Measurements from ENCODE around the gene KCNMA1. TPM values are rescaled to one million over a fixed set of nuclear protein-coding genes. Genes with fewer than 3 reads are reported as not detected.
A peak's percentile ranks its signal among the peaks of the same experiment; 100 is the strongest.

KCNMA1 gene
- total RNA-seq, 8 experiments from 2014 or later, result 4.3 to 81.4 (median 17.3) TPM

DNA sequence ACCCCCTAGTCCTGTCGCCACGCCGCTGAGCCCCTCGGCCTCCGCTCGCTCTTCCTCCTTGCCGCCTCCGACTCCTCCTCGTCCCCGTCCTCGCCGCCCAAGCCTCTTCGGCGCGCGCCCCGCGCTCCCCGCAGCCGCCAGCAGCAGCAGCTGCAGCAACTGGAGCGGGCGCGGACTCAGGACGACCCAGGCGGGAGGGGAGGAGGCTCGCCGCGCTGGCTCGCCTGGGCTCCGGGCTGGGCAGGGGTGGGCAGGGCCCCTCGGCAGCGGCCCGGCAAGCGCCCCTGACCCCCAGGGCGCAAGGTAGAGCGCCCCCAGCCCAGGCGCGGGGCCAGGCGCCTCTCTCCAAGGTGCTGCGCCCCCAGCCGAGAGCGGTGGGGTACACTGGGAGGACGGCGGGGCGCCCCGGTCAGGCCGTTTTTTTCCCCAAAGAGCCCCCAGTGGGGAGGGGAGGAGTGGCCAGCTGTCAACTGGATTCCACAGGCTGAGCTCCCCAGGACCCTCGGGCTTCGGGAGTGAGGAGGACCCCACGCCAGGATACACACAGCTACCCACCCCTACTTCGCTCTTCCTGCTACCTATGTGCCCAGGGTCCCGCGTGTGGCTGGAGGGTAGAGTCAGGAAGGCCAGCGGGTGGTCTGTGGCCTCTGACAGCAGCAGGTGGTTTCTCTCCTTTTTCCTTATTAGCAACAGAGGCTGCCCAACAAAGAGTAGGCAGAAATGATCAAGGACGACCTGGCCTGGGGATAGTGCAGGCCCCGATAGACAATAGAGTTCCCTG is 903 bp upstream of the KCNMA1 start:
- peak overlapping the region; percentile 26 to 40 for H3K27ac ChIP-seq
- in situ Hi-C loops (cut with MboI; ENCODE audit: low pct_unique_long_range_greater_than_20kb in 2 of 9, low sequenced_read_pairs in 9 of 9, unreplicated experiment in 9 of 9), result loop anchor here in 7 of 9 experiments (25.0 kb wide), 3 partner anchors 226 to 476 kb away; no protein-coding TSS in a partner anchor
- ATAC-seq (replicated peaks in 6 of 8), result peak; percentile 48 to 74 (median 60)
- peaks cover 21% of the 10 kb centered on the region in 2 donors for H3K4me1 ChIP-seq (replicated peaks in 1 of 2)
- 0 to 60% (median 10%) methylated on average over 1 to 3 of the region's 56 CpGs; no CpG with 5 or more reads in 3 of the 10 experiments for WGBS, 10 experiments
- peak overlapping the region; percentile 50 to 67 (median 56) for H3K4me3 ChIP-seq

DNA sequence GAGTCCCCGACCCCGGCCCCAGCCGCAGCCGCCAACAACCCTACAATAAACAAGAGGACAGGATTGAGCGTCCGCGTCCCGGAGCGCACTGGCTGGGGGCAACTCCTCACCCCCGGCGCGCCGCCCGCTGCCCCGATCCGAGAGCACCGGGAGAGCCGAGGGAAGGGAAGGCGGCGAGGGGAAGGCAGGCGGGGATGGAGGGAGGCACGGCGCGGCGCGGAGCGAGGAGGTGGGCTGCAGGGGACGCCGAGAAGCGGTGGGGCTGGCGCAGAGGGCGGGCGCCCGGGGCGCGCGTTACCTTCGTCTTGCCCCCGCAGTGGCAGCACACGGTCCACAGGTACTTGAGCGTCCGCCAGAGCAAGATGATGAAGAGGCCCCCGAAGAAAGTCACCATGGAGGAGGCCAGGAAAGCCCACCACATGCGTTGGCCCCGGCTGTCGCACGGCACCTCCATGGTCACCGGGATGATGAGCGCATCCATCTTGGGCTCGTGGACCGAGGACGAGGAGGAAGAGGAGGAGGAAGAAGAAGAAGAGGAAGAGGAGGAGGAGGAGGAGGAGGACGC is 559 bp downstream of the KCNMA1 start:
- in situ Hi-C loops (cut with MboI; ENCODE audit: low pct_unique_long_range_greater_than_20kb in 2 of 9, low sequenced_read_pairs in 9 of 9, unreplicated experiment in 9 of 9), result loop anchor here in 7 of 9 experiments (25.0 kb wide), 3 partner anchors 225 to 475 kb away; no protein-coding TSS in a partner anchor
- ATAC-seq (replicated peaks in 6 of 8), result peak in 6 of 8 experiments; percentile 7 to 15 (median 10)
- Histone ChIP-seq H3K4me3 (peak overlapping the region; percentile 50 to 67 (median 56)), H3K4me1 (replicated peaks in 1 of 2) (peaks cover 21% of the 10 kb centered on the region in 2 donors), H3K27ac (peak overlapping the region in 1 of 2 donors; percentile 40)
- WGBS, 10 experiments, result 0% methylated on average over 1 to 6 of the region's 53 CpGs; no CpG with 5 or more reads in 8 of the 10 experiments

DNA sequence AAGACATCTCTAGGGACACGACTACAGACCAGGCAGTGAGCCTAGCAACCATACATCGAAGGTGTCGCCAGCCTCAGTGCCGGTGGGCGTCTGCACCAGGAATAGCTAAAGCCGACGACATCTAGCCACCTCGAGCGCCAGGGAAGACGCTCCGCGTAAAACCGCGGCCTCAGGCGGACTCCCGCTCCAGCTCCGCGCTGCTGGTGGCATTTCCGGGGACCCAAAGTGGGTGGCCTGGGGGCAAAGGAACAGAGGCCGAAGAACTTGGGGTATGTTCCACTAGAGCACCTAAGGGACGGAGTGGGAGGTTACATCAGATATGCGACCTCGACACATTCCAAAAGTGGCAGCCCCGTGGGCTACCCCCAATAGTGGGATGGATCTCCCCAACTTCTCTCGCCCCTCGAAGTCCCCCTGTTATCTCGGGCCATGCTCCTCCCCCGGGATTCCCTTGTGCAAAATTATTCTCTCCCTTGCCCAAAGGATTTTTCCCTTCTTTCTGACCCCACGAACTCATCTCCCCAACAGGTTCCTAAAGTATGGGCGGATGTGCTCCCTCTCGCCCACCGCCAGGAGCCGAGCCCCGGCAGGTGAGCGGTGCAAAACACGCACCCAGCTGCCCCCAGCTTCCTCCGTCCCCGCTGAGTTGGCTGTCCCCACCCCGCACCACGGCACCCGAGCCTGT is 1.2 kb downstream of the KCNMA1 start:
- in situ Hi-C loops (cut with MboI; ENCODE audit: low pct_unique_long_range_greater_than_20kb in 2 of 9, low sequenced_read_pairs in 9 of 9, unreplicated experiment in 9 of 9), result loop anchor here in 7 of 9 experiments (25.0 kb wide), 3 partner anchors 224 to 474 kb away; no protein-coding TSS in a partner anchor
- Histone ChIP-seq H3K4me1 (replicated peaks in 1 of 2) (peaks cover 19 to 21% of the 10 kb centered on the region in 2 donors), H3K4me3 (peak overlapping the region; percentile 50 to 67 (median 56)), H3K27ac (no peak overlapping the region)
- WGBS, 10 experiments, result 0 to 31% (median 9%) methylated on average over 1 to 23 of the region's 41 CpGs; no CpG with 5 or more reads in 3 of the 10 experiments
- ATAC-seq (replicated peaks in 6 of 8), result no peak

GRCh38 chr10:77635402-77636227 is 2.0 kb downstream of the KCNMA1 start:
- Histone ChIP-seq H3K4me3 (peak overlapping the region; percentile 50 to 67 (median 56)), H3K27ac (no peak overlapping the region), H3K4me1 (replicated peaks in 1 of 2) (peaks cover 19 to 21% of the 10 kb centered on the region in 2 donors)
- in situ Hi-C loops (cut with MboI; ENCODE audit: low pct_unique_long_range_greater_than_20kb in 2 of 9, low sequenced_read_pairs in 9 of 9, unreplicated experiment in 9 of 9), result loop anchor here in 7 of 9 experiments (25.0 kb wide), 3 partner anchors 223 to 473 kb away; no protein-coding TSS in a partner anchor
- 0 to 90% (median 31%) methylated on average over 1 to 13 of the region's 13 CpGs for WGBS, 10 experiments
- ATAC-seq (replicated peaks in 6 of 8), result no peak

DNA sequence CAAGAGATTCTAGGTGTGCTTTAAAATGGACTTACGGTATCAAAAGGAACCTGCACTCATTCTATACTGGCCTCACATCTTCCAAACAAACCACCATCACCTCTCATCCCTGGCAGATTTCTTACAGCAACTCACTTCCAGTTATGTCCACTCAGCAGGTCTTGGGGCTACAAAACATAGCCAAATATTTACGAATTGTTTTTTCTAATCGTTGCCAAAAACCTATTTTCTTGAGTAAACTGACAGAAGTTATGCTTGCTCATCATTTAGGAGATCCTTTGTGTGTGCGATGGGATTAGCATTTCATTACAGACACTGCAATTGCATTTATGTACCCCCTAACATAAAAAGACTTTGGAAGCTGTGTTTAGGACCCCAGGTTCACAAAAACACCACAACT is 2.7 kb downstream of the KCNMA1 start:
- WGBS, 10 experiments, result 64 to 90% (median 71%) methylated on average over 2 to 4 of the region's 4 CpGs; no CpG with 5 or more reads in 3 of the 10 experiments
- peak overlapping the region in 4 of 5 donors; percentile 50 to 67 (median 59) for H3K4me3 ChIP-seq
- in situ Hi-C loops (cut with MboI; ENCODE audit: low pct_unique_long_range_greater_than_20kb in 2 of 9, low sequenced_read_pairs in 9 of 9, unreplicated experiment in 9 of 9), result loop anchor here in 7 of 9 experiments (25.0 kb wide), 3 partner anchors 223 to 473 kb away; no protein-coding TSS in a partner anchor
- H3K4me1 ChIP-seq (replicated peaks in 1 of 2), result peaks cover 19 to 21% of the 10 kb centered on the region in 2 donors
- ATAC-seq (replicated peaks in 6 of 8), result no peak
- H3K27ac ChIP-seq, result no peak overlapping the region

DNA sequence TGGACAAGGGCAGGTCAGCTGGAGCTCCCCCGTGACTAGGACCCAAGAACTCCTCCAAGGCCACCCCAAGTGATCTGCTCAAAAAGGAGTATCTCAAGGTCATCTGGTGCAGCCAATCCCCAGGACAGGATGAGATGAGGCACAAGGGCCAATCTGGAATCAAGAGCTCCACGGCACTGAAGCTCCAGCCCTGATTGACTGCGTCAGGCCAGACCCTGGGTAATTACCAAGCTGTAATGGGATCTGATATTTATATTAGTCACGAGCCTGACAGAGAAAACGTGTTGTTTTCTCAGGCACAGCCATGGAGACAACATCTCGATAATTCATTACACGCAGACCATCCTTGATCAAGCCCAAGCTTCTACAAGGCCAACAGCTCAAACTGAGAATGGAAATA is 4.2 kb downstream of the KCNMA1 start:
- 40 to 100% (median 84%) methylated on average over 1 to 5 of the region's 7 CpGs; no CpG with 5 or more reads in 2 of the 10 experiments for WGBS, 10 experiments
- peaks cover 14 to 17% of the 10 kb centered on the region in 2 donors for H3K4me1 ChIP-seq (replicated peaks in 1 of 2)
- H3K4me3 ChIP-seq, result no peak overlapping the region
- no peak overlapping the region for H3K27ac ChIP-seq
- in situ Hi-C loops (cut with MboI; ENCODE audit: low pct_unique_long_range_greater_than_20kb in 2 of 9, low sequenced_read_pairs in 9 of 9, unreplicated experiment in 9 of 9), result loop anchor here in 7 of 9 experiments (25.0 kb wide), 3 partner anchors 221 to 471 kb away; no protein-coding TSS in a partner anchor
- no peak for ATAC-seq (replicated peaks in 6 of 8)

DNA sequence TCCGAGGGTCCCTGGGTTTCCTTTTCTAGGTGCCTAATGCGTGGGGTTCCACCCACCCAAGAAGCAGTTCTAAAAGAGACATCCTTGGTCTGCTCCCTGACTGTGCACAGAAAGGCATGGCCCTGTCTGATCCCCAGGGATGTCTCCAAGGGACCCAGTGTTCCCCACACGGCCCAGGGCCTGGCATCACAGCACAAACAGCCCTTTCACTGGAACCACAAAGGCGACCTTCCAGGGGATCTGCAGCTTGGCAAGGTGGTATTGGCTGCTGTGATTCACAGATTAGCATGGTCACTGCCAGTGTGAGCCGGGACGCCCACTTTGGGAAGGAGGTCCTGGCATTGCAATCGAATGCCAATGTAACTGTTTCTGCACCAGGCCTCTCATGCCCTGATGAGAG is 6.4 kb downstream of the KCNMA1 start:
- no peak overlapping the region for H3K4me3 ChIP-seq
- no peak overlapping the region for H3K27ac ChIP-seq
- H3K4me1 ChIP-seq (replicated peaks in 1 of 2), result peaks cover 11 to 14% of the 10 kb centered on the region in 2 donors
- 39 to 95% (median 80%) methylated on average over 1 to 3 of the region's 7 CpGs; no CpG with 5 or more reads in 5 of the 10 experiments for WGBS, 10 experiments
- no peak for ATAC-seq (replicated peaks in 6 of 8)
- in situ Hi-C loops (cut with MboI; ENCODE audit: low pct_unique_long_range_greater_than_20kb in 2 of 9, low sequenced_read_pairs in 9 of 9, unreplicated experiment in 9 of 9), result loop anchor here in 7 of 9 experiments (25.0 kb wide), 3 partner anchors 219 to 469 kb away; no protein-coding TSS in a partner anchor

GRCh38 chr10:77630507-77630848 is 7.1 kb downstream of the KCNMA1 start:
- H3K4me3 ChIP-seq, result no peak overlapping the region
- in situ Hi-C loops (cut with MboI; ENCODE audit: low pct_unique_long_range_greater_than_20kb in 2 of 9, low sequenced_read_pairs in 9 of 9, unreplicated experiment in 9 of 9), result loop anchor here in 7 of 9 experiments (25.0 kb wide), 3 partner anchors 218 to 468 kb away; no protein-coding TSS in a partner anchor
- WGBS, 10 experiments, result 30 to 100% (median 88%) methylated on average over 1 to 5 of the region's 5 CpGs; no CpG with 5 or more reads in 2 of the 10 experiments
- ATAC-seq (replicated peaks in 6 of 8), result peak in 2 of 8 experiments; percentile 17 to 54
- H3K4me1 ChIP-seq (replicated peaks in 1 of 2), result peaks cover 5 to 8% of the 10 kb centered on the region in 2 donors
- H3K27ac ChIP-seq, result no peak overlapping the region

DNA sequence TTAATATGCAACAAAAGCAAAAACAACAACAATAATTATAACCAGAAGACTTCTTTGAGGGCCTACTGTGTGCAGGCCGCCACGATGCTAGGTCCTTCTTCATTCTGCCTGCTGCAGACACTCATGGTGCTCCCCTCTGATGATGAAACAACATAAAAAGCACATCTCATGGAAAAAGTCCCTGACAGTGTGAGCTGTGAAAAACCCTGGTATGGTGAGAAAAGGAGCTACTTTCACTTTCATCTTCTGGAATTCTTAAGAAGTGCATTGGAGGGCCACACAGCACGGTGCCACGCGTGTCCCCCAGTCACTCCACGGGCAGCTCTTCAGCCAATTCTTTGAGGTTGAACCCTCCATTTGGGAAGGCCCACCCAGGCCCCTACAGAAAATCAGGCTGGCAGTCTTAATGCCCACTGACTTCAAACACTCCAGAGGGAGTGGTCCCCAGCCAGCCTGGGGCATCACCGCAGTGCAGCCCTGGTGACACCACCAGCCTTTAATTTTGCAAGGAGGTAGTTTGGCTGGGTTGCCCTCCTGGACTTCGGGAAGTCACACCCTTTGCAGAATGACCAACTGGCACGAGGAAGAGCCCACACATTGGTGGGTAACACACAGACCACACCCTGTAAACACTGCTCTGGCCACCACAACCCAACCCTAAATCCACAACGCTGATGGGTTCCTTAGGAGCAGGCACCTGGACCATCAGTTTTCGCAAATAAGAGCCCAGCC is 7.7 kb downstream of the KCNMA1 start:
- 0 to 100% (median 62%) methylated on average over 1 to 5 of the region's 11 CpGs; no CpG with 5 or more reads in 2 of the 10 experiments for whole genome bisulfite sequencing, 10 experiments
- H3K4me1 ChIP-seq (replicated peaks in 1 of 2), result peaks cover 0 to 3% of the 10 kb centered on the region in 2 donors
- H3K4me3 ChIP-seq, result no peak overlapping the region
- peak in 2 of 8 experiments; percentile 55 for ATAC-seq (replicated peaks in 6 of 8)
- in situ Hi-C loops (cut with MboI; ENCODE audit: low pct_unique_long_range_greater_than_20kb in 2 of 9, low sequenced_read_pairs in 9 of 9, unreplicated experiment in 9 of 9), result loop anchor here in 7 of 9 experiments (25.0 kb wide), 3 partner anchors 218 to 468 kb away; no protein-coding TSS in a partner anchor
- H3K27ac ChIP-seq, result no peak overlapping the region

GRCh38 chr10:77628906-77629730 is 8.5 kb downstream of the KCNMA1 start:
- no peak overlapping the region for H3K27ac ChIP-seq
- H3K4me1 ChIP-seq (replicated peaks in 1 of 2), result no peaks in the 10 kb centered on the region
- ATAC-seq (replicated peaks in 6 of 8), result no peak
- in situ Hi-C loops (cut with MboI; ENCODE audit: low pct_unique_long_range_greater_than_20kb in 2 of 9, low sequenced_read_pairs in 9 of 9, unreplicated experiment in 9 of 9), result loop anchor here in 7 of 9 experiments (25.0 kb wide), 3 partner anchors 217 to 467 kb away; no protein-coding TSS in a partner anchor
- H3K4me3 ChIP-seq, result no peak overlapping the region
- WGBS, 10 experiments, result 49 to 92% (median 76%) methylated on average over 3 to 8 of the region's 8 CpGs; no CpG with 5 or more reads in 1 of the 10 experiments
